AG09309 (cell line): ENCODE data around the gene USP11.

Experiments used
- DNase-seq: peaks from one replicate; pipeline ENCODE4 v3.0.0-alpha.2; 2010; ENCODE audit warnings: low read depth
- H3K4me3 ChIP-seq: 2 replicates; pipeline ENCODE4 v1.5.1; 2011; ENCODE audit warnings: mild to moderate bottlenecking, low read depth, low read length, moderate library complexity; ENCODE audit not compliant: control insufficient read depth
- CTCF ChIP-seq: IDR thresholded peaks from 2 replicates; pipeline ENCODE4 v1.5.1; 2011; ENCODE audit warnings: mild to moderate bottlenecking, low read depth, low read length, inconsistent platforms; ENCODE audit not compliant: insufficient read depth, control insufficient read depth; ENCODE audit errors: missing control alignments

USP11 gene

DNA sequence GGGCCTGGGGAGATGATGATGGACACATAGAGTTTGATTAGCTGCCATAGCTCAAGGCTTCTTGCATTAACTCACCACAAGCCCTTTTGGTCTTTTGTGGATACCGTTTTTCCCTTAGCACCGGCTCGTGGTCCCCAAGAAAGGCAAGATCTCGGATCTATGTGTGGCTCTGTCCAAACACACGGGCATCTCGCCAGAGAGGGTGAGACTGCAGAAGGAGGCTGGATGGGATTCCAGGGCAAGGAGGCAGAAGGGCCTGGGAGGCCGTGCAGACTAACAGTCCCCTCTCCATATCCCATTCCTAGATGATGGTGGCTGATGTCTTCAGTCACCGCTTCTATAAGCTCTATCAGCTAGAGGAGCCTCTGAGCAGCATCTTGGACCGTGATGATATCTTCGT lies 9.5 kb downstream of the USP11 start:
- DNase-seq = no peak
- no peak for TF ChIP-seq CTCF

DNA sequence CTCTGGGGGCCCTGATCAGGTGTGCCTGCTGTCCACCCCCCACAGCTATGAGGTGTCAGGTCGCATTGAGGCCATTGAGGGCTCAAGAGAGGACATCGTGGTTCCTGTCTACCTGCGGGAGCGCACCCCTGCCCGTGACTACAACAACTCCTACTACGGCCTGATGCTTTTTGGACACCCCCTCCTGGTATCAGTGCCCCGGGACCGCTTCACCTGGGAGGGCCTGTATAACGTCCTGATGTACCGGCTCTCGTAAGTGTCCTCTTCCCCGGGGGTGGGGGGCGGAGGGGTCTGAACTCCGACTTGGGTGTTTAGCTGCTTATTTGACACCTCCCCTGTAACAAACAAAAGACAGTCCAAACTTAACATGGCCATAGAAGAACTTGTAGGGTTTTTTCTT lies 10.5 kb downstream of the USP11 start:
- TF ChIP-seq CTCF = no peak
- DNase-seq = no peak
- no peak overlapping the region for H3K4me3 ChIP-seq

More for the DNA sequence above, 9.5 kb downstream of the USP11 start:
- no peak overlapping the region for H3K4me3 ChIP-seq

GRCh38 chrX:47244676-47245075 lies 11.9 kb downstream of the USP11 start:
- DNase-seq = no peak
- TF ChIP-seq CTCF = no peak
- H3K4me3 ChIP-seq = no peak overlapping the region

DNA sequence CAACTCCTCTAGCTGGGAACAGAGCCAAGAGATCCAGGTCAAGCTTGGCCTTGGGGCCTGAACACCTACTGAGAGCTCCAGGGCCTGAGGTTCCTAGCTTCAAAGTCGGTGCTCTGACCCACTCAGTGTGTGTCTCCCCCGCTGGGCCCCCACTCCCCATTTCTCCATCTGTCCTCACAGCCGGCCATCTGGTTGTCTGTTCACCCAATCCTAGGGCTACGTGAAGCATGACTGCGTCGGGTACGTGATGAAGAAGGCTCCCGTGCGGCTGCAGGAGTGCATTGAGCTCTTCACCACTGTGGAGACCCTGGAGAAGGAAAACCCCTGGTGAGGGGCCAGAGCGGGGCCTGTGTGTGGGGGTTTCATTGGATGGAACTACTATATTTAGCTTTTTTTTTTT lies 12.3 kb downstream of the USP11 start:
- no peak overlapping the region for H3K4me3 ChIP-seq
- DNase-seq = no peak
- TF ChIP-seq CTCF = no peak

- H3K4me3 ChIP-seq = no peak overlapping the region
- TF ChIP-seq CTCF = no peak
- no peak for DNase-seq
Observed at GRCh38 chrX:47247206-47247998, 14.6 kb downstream of the USP11 start.

DNA sequence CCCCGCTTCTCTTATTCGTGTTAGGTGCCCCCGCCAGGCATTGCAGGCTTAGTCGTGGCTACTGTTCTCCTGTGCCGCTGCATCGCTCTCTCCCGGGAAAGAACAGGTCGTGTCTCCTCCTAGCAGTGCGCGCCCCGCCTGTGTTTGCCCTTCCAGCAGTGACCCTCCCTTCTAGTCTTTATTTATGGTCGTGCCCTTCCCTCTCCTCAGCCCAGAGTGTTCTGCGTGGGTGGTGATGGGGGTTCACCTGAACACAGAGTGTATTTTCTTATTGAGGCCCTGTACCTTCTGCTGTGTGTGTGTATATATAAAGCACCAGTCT lies 15.2 kb downstream of the USP11 start:
- no peak for DNase-seq
- TF ChIP-seq CTCF = no peak
- no peak overlapping the region for H3K4me3 ChIP-seq
